Measurements from ENCODE around the gene WDR37. TPM values are rescaled to one million over a fixed set of nuclear protein-coding genes. Genes with fewer than 3 reads are reported as not detected.

WDR37 gene
- polyA plus RNA-seq, 3 donors, result 7.1 to 33.6 (median 8.6) TPM

DNA sequence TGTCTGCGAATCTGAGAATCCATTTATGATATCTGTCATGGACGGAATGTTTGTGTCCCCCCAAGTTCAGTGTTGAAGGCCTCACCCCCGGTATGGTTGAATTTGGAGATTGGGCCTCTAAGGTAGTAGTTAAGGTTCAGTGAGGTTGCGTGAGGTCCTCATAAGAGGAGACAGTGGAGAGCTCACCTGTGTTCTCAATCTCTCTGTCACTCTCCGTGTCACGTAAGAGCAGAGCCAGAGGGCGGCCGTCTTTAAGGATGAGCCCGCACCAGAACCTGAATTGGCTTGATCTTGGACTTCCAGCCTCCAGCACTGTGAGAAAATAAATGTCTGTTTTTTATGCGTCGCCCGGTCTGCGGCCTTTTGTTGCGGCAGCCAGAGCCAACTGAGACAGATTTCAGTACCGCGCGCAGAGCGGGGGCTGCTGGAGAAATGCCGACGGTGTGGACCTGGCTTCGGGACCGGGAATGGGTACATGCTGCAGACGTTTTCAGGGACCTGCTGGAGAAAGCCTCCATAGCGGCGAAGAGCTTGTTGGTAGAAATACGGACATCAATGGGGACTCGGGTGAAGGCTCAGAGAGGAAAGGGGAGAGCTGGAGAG lies 40.2 kb downstream of the WDR37 start:
- no peaks in the 10 kb centered on the region for H3K27me3 Mint-ChIP-seq (ENCODE audit: low read depth in 3 of 3)
- H3K4me1 Mint-ChIP-seq, result no peaks in the 10 kb centered on the region
- intact Hi-C loops (cut with micrococcal nuclease), result no loop called here
- no peaks in the 10 kb centered on the region for H3K4me1 ChIP-seq (ENCODE audit: control insufficient read depth in 1 of 2, insufficient read depth in 2 of 2, low read length in 2 of 2)
- H3K79me2 ChIP-seq (ENCODE audit: insufficient read depth, low read length), result peaks cover 24% of the 10 kb centered on the region
- no peak overlapping the region for H3K27ac Mint-ChIP-seq
- no peak overlapping the region for H2AFZ ChIP-seq (ENCODE audit: insufficient read depth, low read depth, low read length, poor library complexity, severe bottlenecking)
- H3K27me3 ChIP-seq (ENCODE audit: control insufficient read depth in 2 of 2, insufficient read depth in 2 of 2, low read length in 2 of 2), result no peaks in the 10 kb centered on the region
- H3K27ac ChIP-seq (ENCODE audit: low read depth in 1 of 2, low read length in 2 of 2), result no peak overlapping the region
- peaks cover 92% of the 10 kb centered on the region for H4K20me1 ChIP-seq (ENCODE audit: insufficient read depth, low read length)
- no peaks in the 10 kb centered on the region for H3K9me3 ChIP-seq (replicated peaks in 1 of 2; ENCODE audit: control insufficient read depth in 1 of 2, insufficient read depth in 1 of 2, low read length in 2 of 2)
- peaks cover 88 to 100% of the 10 kb centered on the region in 2 donors for H3K36me3 ChIP-seq (replicated peaks in 1 of 2; ENCODE audit: control insufficient read depth in 1 of 2, insufficient read depth in 2 of 2, low read length in 2 of 2)
- TF ChIP-seq, protein P1, sequence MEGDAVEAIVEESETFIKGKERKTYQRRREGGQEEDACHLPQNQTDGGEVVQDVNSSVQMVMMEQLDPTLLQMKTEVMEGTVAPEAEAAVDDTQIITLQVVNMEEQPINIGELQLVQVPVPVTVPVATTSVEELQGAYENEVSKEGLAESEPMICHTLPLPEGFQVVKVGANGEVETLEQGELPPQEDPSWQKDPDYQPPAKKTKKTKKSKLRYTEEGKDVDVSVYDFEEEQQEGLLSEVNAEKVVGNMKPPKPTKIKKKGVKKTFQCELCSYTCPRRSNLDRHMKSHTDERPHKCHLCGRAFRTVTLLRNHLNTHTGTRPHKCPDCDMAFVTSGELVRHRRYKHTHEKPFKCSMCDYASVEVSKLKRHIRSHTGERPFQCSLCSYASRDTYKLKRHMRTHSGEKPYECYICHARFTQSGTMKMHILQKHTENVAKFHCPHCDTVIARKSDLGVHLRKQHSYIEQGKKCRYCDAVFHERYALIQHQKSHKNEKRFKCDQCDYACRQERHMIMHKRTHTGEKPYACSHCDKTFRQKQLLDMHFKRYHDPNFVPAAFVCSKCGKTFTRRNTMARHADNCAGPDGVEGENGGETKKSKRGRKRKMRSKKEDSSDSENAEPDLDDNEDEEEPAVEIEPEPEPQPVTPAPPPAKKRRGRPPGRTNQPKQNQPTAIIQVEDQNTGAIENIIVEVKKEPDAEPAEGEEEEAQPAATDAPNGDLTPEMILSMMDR (IDR thresholded peaks at IDR 0.05), result no peak
- H3K9me3 Mint-ChIP-seq, result no peaks in the 10 kb centered on the region
- H3K4me3 Mint-ChIP-seq, result no peak overlapping the region
- H3K9ac ChIP-seq (ENCODE audit: insufficient read depth, low read length, poor library complexity, severe bottlenecking), result no peak overlapping the region
- no peak overlapping the region for H3K4me2 ChIP-seq (replicated peaks; ENCODE audit: extremely low read depth, low read length, poor library complexity, severe bottlenecking)
- H3K4me3 ChIP-seq (replicated peaks in 1 of 3; ENCODE audit: low read depth in 2 of 3, low read length in 3 of 3), result no peak overlapping the region
- DNase-seq, result no peak
- H3K36me3 Mint-ChIP-seq, result peaks cover 11 to 40% of the 10 kb centered on the region in 2 donors
- WGBS (ENCODE audit: insufficient coverage), result 93% methylated on average over 23 of the region's 27 CpGs

DNA sequence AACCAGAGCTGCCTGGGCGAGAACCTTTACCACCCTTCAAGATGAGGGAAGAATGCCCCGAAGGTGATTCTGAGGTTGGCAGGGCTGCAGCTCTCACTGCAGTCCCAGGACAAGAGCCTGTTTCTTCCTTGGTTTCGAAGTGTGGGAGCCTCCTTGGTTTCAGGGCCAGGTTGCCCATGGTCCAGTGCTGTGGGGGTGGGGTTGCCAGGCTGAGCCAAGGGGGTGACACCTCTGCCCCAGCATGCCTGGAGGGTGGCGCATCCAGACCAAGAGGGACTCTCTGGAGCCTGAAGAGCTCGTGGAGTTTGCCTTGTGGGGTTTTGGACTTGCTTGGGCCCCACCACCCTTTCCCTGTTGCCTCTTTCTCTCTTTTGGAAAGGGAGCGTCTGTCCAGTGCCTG lies 41.3 kb downstream of the WDR37 start:
- Mint-ChIP-seq H3K36me3 (peaks cover 2 to 46% of the 10 kb centered on the region in 2 donors), H3K27ac (peak overlapping the region in 1 of 7 donors; percentile 39), H3K4me3 (no peak overlapping the region), H3K27me3 (ENCODE audit: low read depth in 3 of 3) (no peaks in the 10 kb centered on the region), H3K4me1 (no peaks in the 10 kb centered on the region), H3K9me3 (no peaks in the 10 kb centered on the region)
- Histone ChIP-seq H3K4me2 (replicated peaks; ENCODE audit: extremely low read depth, low read length, poor library complexity, severe bottlenecking) (no peak overlapping the region), H3K36me3 (replicated peaks in 1 of 2; ENCODE audit: control insufficient read depth in 1 of 2, insufficient read depth in 2 of 2, low read length in 2 of 2) (peaks cover 92 to 100% of the 10 kb centered on the region in 2 donors), H2AFZ (ENCODE audit: insufficient read depth, low read depth, low read length, poor library complexity, severe bottlenecking) (no peak overlapping the region), H3K9me3 (replicated peaks in 1 of 2; ENCODE audit: control insufficient read depth in 1 of 2, insufficient read depth in 1 of 2, low read length in 2 of 2) (no peaks in the 10 kb centered on the region), H3K27ac (ENCODE audit: low read depth in 1 of 2, low read length in 2 of 2) (no peak overlapping the region), H3K79me2 (ENCODE audit: insufficient read depth, low read length) (peaks cover 23% of the 10 kb centered on the region), H3K27me3 (ENCODE audit: control insufficient read depth in 2 of 2, insufficient read depth in 2 of 2, low read length in 2 of 2) (no peaks in the 10 kb centered on the region), H4K20me1 (ENCODE audit: insufficient read depth, low read length) (peaks cover 97% of the 10 kb centered on the region), H3K4me3 (replicated peaks in 1 of 3; ENCODE audit: low read depth in 2 of 3, low read length in 3 of 3) (no peak overlapping the region), H3K4me1 (ENCODE audit: control insufficient read depth in 1 of 2, insufficient read depth in 2 of 2, low read length in 2 of 2) (no peaks in the 10 kb centered on the region), H3K9ac (ENCODE audit: insufficient read depth, low read length, poor library complexity, severe bottlenecking) (no peak overlapping the region)
- TF ChIP-seq, protein P1 (IDR thresholded peaks at IDR 0.05), result no peak
- DNase-seq, result no peak
- WGBS (ENCODE audit: insufficient coverage), result 100% methylated on average over 2 of the region's 6 CpGs
- intact Hi-C loops (cut with micrococcal nuclease), result no loop called here
